PC-3 (cell line): ENCODE results near the gene KIFC1. TPM values are rescaled to one million over a fixed set of nuclear protein-coding genes. Genes with fewer than 3 reads are reported as not detected.
A peak's percentile ranks its signal among the peaks of the same experiment; 100 is the strongest.

Source experiments
- ATAC-seq: fragments of 200-7000 bp; cut with Tn5 transposase; 2 replicates; pipeline ENCODE4 v1.9.1; 2020; ENCODE audit warnings: mild to moderate bottlenecking, moderate library complexity
- BruUV-seq: library from RNA; stranded (reverse); fragments of 400-500 nt; replicated peaks from 2 replicates; lab custom pipeline; 2021; lab: Mats Ljungman, UMichigan
- CTCF ChIA-PET: fragments of 300-600 bp; sonication (Branson Sonifier 250); formaldehyde crosslinking; loops from one replicate; lab custom pipeline; 2022; ENCODE audit warnings: antibody characterized with exemption; lab: Charles Lee
- POLR2A ChIA-PET: fragments of 300-600 bp; sonication (Branson Sonifier 250); formaldehyde crosslinking; loops from one replicate; lab custom pipeline; 2022; ENCODE audit warnings: antibody characterized with exemption; ENCODE audit not compliant: unreplicated experiment; lab: Charles Lee
- DNase-seq: peaks from one replicate; pipeline ENCODE4 v3.0.0-alpha.2; 2015
- H2AFZ ChIP-seq: fragments of 300-600 bp; sonication (generic); 2 replicates; pipeline ENCODE4 v1.6.0; 2016; ENCODE audit warnings: antibody characterized with exemption, low read length
- H3F3A ChIP-seq: fragments of 300-600 bp; sonication (generic); one replicate; pipeline ENCODE4 v1.6.0; 2017; ENCODE audit warnings: antibody characterized with exemption, low read length, control low read depth, mild to moderate bottlenecking; ENCODE audit not compliant: unreplicated experiment
- H3K27ac ChIP-seq: fragments of 300-600 bp; sonication (generic); 2 replicates; pipeline ENCODE4 v1.5.1; 2016; ENCODE audit warnings: mild to moderate bottlenecking, low read length
- H3K27me3 ChIP-seq: fragments of 300-600 bp; sonication (generic); 2 replicates; pipeline ENCODE4 v1.6.1; 2016; ENCODE audit warnings: low read length, mixed read lengths
- H3K36me3 ChIP-seq: fragments of 300-600 bp; sonication (generic); 2 replicates; pipeline ENCODE4 v1.6.1; 2016; ENCODE audit warnings: low read depth, mixed run types, low read length, mixed read lengths
- H3K4me1 ChIP-seq: fragments of 300-600 bp; sonication (generic); 2 replicates; pipeline ENCODE4 v1.5.1; 2016; ENCODE audit warnings: low read length; ENCODE audit not compliant: insufficient read depth
- H3K4me2 ChIP-seq: fragments of 300-600 bp; sonication (generic); 2 replicates; pipeline ENCODE4 v1.6.0; 2016; ENCODE audit warnings: low read length
- H3K4me3 ChIP-seq: fragments of 300-600 bp; sonication (generic); 2 replicates; pipeline ENCODE4 v1.5.1; 2016; ENCODE audit warnings: mild to moderate bottlenecking, low read length, mixed read lengths
- H3K79me2 ChIP-seq: fragments of 300-600 bp; sonication (generic); 2 replicates; pipeline ENCODE4 v1.6.1; 2017; ENCODE audit warnings: low read length, mixed read lengths
- H3K9ac ChIP-seq: fragments of 300-600 bp; sonication (generic); 2 replicates; pipeline ENCODE4 v1.6.0; 2016; ENCODE audit warnings: mild to moderate bottlenecking, low read length
- H3K9me2 ChIP-seq: fragments of 300-600 bp; sonication (generic); replicated peaks from 2 replicates; pipeline ENCODE4 v1.6.1; 2016; ENCODE audit warnings: mixed run types, low read length, mixed read lengths
- H3K9me3 ChIP-seq: fragments of 300-600 bp; sonication (generic); 2 replicates; pipeline ENCODE4 v1.6.1; 2016; ENCODE audit warnings: low read length, mixed read lengths
- H4K20me1 ChIP-seq: fragments of 300-600 bp; sonication (generic); 2 replicates; pipeline ENCODE4 v1.6.1; 2016; ENCODE audit warnings: low read length, mixed read lengths
- CTCF ChIP-seq: fragments of 300-600 bp; sonication (generic); conservative IDR thresholded peaks from 2 replicates; pipeline ENCODE4 v1.5.1; 2017; ENCODE audit warnings: antibody characterized with exemption, low read depth, mild to moderate bottlenecking, low read length
- EZH2 ChIP-seq: fragments of 300-600 bp; sonication (generic); IDR thresholded peaks from one replicate; pipeline ENCODE4 v1.6.1; 2017; ENCODE audit warnings: antibody characterized with exemption, mild to moderate bottlenecking, low read length; ENCODE audit not compliant: unreplicated experiment
- EZH2phosphoT487 ChIP-seq: fragments of 300-600 bp; sonication (generic); IDR thresholded peaks from 2 replicates; pipeline ENCODE4 v1.6.1; 2018; ENCODE audit warnings: mild to moderate bottlenecking, antibody characterized with exemption, low read length, borderline replicate concordance
- intact Hi-C: fragments of 100-400 bp; cut with micrococcal nuclease; formaldehyde crosslinking; loops from 2 replicates; pipeline ENCODE4 v1.9.0; 2023
- total RNA-seq: library from RNA; depleted of rRNA; stranded (reverse); fragments of >200 nt; gene quantifications from 2 replicates; pipeline ENCODE4 v1.2.3, GENCODE V29; 2014

Gene KIFC1
- total RNA-seq, 1 experiment from 2014 or later = 66.7 TPM

GRCh38 chr6:33417903-33418689 is 26.5 kb downstream of the KIFC1 start, which contains the start of gene CUTA:
Gene CUTA (minus strand): TSS chr6:33418107. CDS start chr6:33418000, 107 bp downstream.
- ChIA-PET POLR2A (interaction anchor here (0.6 kb wide), 2 partner anchors 649 to 823 kb away, joined by 3 to 6 read pairs; no protein-coding TSS in a partner anchor), CTCF (interaction anchor here (0.7 kb wide), 1 partner anchor 1119 kb away, joined by 3 read pairs; no protein-coding TSS in a partner anchor)
- peak within 1 kb of the TSS; percentile 81 for H3K4me3 ChIP-seq
- DNase-seq (peak; percentile 99), ATAC-seq (peak; percentile 90)
- H3K27ac ChIP-seq = peak within 1 kb of the TSS; percentile 82
- H3K9ac ChIP-seq = peak within 1 kb of the TSS; percentile 86
- H4K20me1 ChIP-seq = no peaks in the 10 kb centered on the region
- H3F3A ChIP-seq = no peaks in the 10 kb centered on the region
- peak within 1 kb of the TSS; percentile 99 for H3K4me2 ChIP-seq
- H3K79me2 ChIP-seq = peaks cover 27% of the 10 kb centered on the region
- intact Hi-C loops = loop anchor here (1.0 to 10.0 kb wide), 2 partner anchors 8 to 213 kb away; partner anchors contain the start of genes HSD17B8, RING1, RXRB and SLC39A7
- peaks cover 18% of the 10 kb centered on the region; the same call in 1 of the 2 replicates for H3K36me3 ChIP-seq
- H2AFZ ChIP-seq = peak within 1 kb of the TSS; percentile 91
- no peaks in the 10 kb centered on the region for H3K27me3 ChIP-seq
- TF ChIP-seq EZH2phosphoT487 = no peak
- TF ChIP-seq CTCF = peak; percentile 65
- TF ChIP-seq EZH2 = no peak
- no peaks in the 10 kb centered on the region for H3K9me2 ChIP-seq
- H3K4me1 ChIP-seq = peaks cover 28% of the 10 kb centered on the region
- H3K9me3 ChIP-seq = no peaks in the 10 kb centered on the region
- no TSS peak for BruUV-seq

- no peak for ATAC-seq
- Histone ChIP-seq H3K27ac (peak overlapping the region; percentile 44), H3K79me2 (peaks cover 27% of the 10 kb centered on the region), H3K36me3 (peaks cover 11% of the 10 kb centered on the region; the same call in 1 of the 2 replicates), H3K4me1 (peaks cover 28% of the 10 kb centered on the region), H3F3A (no peaks in the 10 kb centered on the region), H3K9ac (peak overlapping the region; percentile 46), H2AFZ (peak overlapping the region; percentile 76), H3K9me2 (no peaks in the 10 kb centered on the region), H3K27me3 (no peaks in the 10 kb centered on the region), H3K9me3 (no peaks in the 10 kb centered on the region), H3K4me2 (peak overlapping the region; percentile 99), H3K4me3 (peak overlapping the region; percentile 47; the same call in 1 of the 2 replicates), H4K20me1 (no peaks in the 10 kb centered on the region)
- DNase-seq = no peak
- POLR2A ChIA-PET = interaction anchor here (0.6 kb wide), 1 partner anchor 649 kb away, joined by 3 read pairs; no protein-coding TSS in a partner anchor
- BruUV-seq = TSS peak; percentile 75
- TF ChIP-seq EZH2 (no peak), CTCF (no peak; the same call in 1 of the 2 replicates), EZH2phosphoT487 (no peak)
- intact Hi-C loops = loop anchor here (1.0 to 10.0 kb wide), 2 partner anchors 8 to 214 kb away; partner anchors contain the start of genes HSD17B8, RING1, RXRB and SLC39A7
- CTCF ChIA-PET = no interaction called here
These were observed 27.2 kb downstream of the KIFC1 start for GRCh38 chr6:33418690-33419291.
